Spleen (tissue), 3 donors: ENCODE data around the gene MED10.

ENCODE experiments used
- POLR2A ChIP-seq, 3 donors: fragments of 450-650 bp; IDR thresholded peaks; one replicate each; pipeline ENCODE4 v1.5.1; 2017; ENCODE audit warnings: antibody characterized with exemption in 3 of 3, mild to moderate bottlenecking in 1 of 3
- POLR2AphosphoS5 ChIP-seq, 3 donors: sonication (generic); formaldehyde crosslinking; IDR thresholded peaks; one replicate each; pipeline ENCODE4 v1.5.1; 2017; ENCODE audit warnings: antibody characterized with exemption in 3 of 3

DNA sequence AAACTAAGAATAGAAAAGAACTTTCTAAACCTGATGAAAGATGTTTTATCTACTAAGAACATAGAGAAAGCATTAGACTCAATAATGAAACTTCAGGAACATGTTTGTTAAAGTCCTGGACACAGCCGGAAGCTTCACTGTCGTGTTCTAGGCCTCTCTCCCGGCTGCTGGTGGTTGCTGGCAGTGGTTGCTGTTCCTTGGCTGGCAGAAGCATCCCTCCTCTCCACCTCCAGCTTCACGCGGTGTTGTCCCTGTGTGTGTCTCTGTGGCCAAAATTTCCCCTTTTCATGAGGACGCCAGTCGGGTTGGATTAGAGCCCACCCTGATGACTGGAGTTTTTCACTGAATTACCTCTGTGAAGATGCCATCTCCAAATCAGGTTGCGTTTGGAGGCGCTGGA is 6.5 kb upstream of the MED10 start:
- TF ChIP-seq POLR2A (IDR thresholded peaks at IDR 0.05) (no peak), POLR2AphosphoS5 (IDR thresholded peaks at IDR 0.05) (no peak)
